Stimulated activated CD4-positive, alpha-beta T cell treated with anti-CD3 and anti-CD28 coated beads, Interleukin-2, amount 100 ng/mL, for 4 hours (primary cell): Measurements from ENCODE around the gene TNFSF8.

ENCODE experiments used
- DNase-seq: peaks from one replicate; pipeline ENCODE4 v3.0.0-alpha.2; 2020; ENCODE audit warnings: low read depth

Gene TNFSF8

GRCh38 chr9:114869845-114870244 lies 60.5 kb downstream of the TNFSF8 start:
- no peak for DNase-seq

- no peak for DNase-seq
These were observed 61.0 kb downstream of the TNFSF8 start for GRCh38 chr9:114869378-114869777.

GRCh38 chr9:114867327-114867726 lies 63.1 kb downstream of the TNFSF8 start:
- DNase-seq = no peak

GRCh38 chr9:114864471-114864870 lies 65.9 kb downstream of the TNFSF8 start:
- DNase-seq = no peak

GRCh38 chr9:114861922-114862605 lies 68.3 kb downstream of the TNFSF8 start:
- DNase-seq = no peak

- no peak for DNase-seq
These were observed 69.1 kb downstream of the TNFSF8 start for GRCh38 chr9:114861273-114861672.

- DNase-seq = no peak
These were observed 70.2 kb downstream of the TNFSF8 start for GRCh38 chr9:114860187-114860586.

GRCh38 chr9:114856942-114857315 lies 73.5 kb downstream of the TNFSF8 start:
- DNase-seq = no peak

GRCh38 chr9:114856215-114856941 lies 74.0 kb downstream of the TNFSF8 start:
- no peak for DNase-seq

- DNase-seq = no peak
These were observed 74.9 kb downstream of the TNFSF8 start for GRCh38 chr9:114855488-114855887.

- DNase-seq = no peak
These were observed 75.5 kb downstream of the TNFSF8 start for GRCh38 chr9:114854736-114855355.

- DNase-seq = no peak
These were observed 77.1 kb downstream of the TNFSF8 start for GRCh38 chr9:114853071-114853855.

- no peak for DNase-seq
These were observed 78.3 kb downstream of the TNFSF8 start for GRCh38 chr9:114852050-114852594.

GRCh38 chr9:114851306-114851705 lies 79.1 kb downstream of the TNFSF8 start:
- no peak for DNase-seq
